Upper lobe of left lung (tissue), 6 donors: Measurements from ENCODE around the gene MARCHF4. TPM values are rescaled to one million over a fixed set of nuclear protein-coding genes. Genes with fewer than 3 reads are reported as not detected.
A peak's percentile ranks its signal among the peaks of the same experiment; 100 is the strongest.

Experiments
- ATAC-seq, 2 donors: fragments of 200-7000 bp; cut with Tn5 transposase; one replicate each; pipeline ENCODE4 v1.9.1; 2022; ENCODE audit warnings: mild to moderate bottlenecking in 2 of 2, moderate library complexity in 2 of 2; ENCODE audit not compliant: low FRiP score in 2 of 2
- DNase-seq, 2 donors: peaks; one replicate each; pipeline ENCODE4 v3.0.0-alpha.2; 2019 to 2020
- H3K27ac ChIP-seq, 4 donors: fragments of 200-600 bp; sonication (generic); one replicate each; pipeline ENCODE4 v1.5.1; 2016 to 2019
- H3K27me3 ChIP-seq, 4 donors: fragments of 200-600 bp; sonication (generic); one replicate each; pipeline ENCODE4 v1.5.1; 2017 to 2019
- H3K36me3 ChIP-seq, 4 donors: fragments of 200-600 bp; sonication (generic); one replicate each; pipeline ENCODE4 v1.5.1; 2016 to 2019
- H3K4me1 ChIP-seq, 4 donors: fragments of 200-600 bp; sonication (generic); one replicate each; pipeline ENCODE4 v1.5.1; 2018 to 2019
- H3K4me3 ChIP-seq, 4 donors: fragments of 200-600 bp; sonication (generic); one replicate each; pipeline ENCODE4 v1.5.1; 2017 to 2019; ENCODE audit warnings: mild to moderate bottlenecking in 2 of 4, moderate library complexity in 1 of 4
- H3K9me3 ChIP-seq, 4 donors: fragments of 200-600 bp; sonication (generic); one replicate each; pipeline ENCODE4 v1.5.1; 2018 to 2019
- EP300 ChIP-seq, 4 donors: sonication (generic); formaldehyde crosslinking; IDR thresholded peaks; one replicate each; pipeline ENCODE4 v1.5.1; 2017; ENCODE audit warnings: antibody characterized with exemption in 4 of 4, control low read depth in 2 of 4
- POLR2A ChIP-seq, 4 donors: fragments of 450-650 bp; IDR thresholded peaks; one replicate each; pipeline ENCODE4 v1.5.1; 2016 to 2017; ENCODE audit warnings: antibody characterized with exemption in 4 of 4, mild to moderate bottlenecking in 2 of 4
- POLR2AphosphoS5 ChIP-seq, 2 donors: sonication (generic); formaldehyde crosslinking; IDR thresholded peaks; one replicate each; pipeline ENCODE4 v1.5.1; 2017; ENCODE audit warnings: antibody characterized with exemption in 2 of 2
- WGBS, 2 donors: methylation state at CpG; one replicate each; pipeline ENCODE4 v1.1.5; 2017 to 2018; 5-methylcytosine and 5-hydroxymethylcytosine counted together
- total RNA-seq, 6 donors: library from RNA; depleted of rRNA in 4 of 6; stranded (reverse); fragments of >200 nt in 4 of 6; gene quantifications; one replicate each; pipeline versions ENCODE4 v1.1.0 to v1.2.1, GENCODE V29; 2016 to 2021
- TF ChIP-seq, protein P1 (sequence below), 6 experiments: fragments of 450-650 bp in 4 of 6; fragments of 200-600 bp in 2 of 6; sonication (generic) in 2 of 6; IDR thresholded peaks; one replicate each; pipeline ENCODE4 v1.5.1; 2016 to 2019; ENCODE audit warnings: antibody characterized with exemption in 6 of 6
- donor health status: DM: no; HTN: no; CAD: no; lungs with moderate emphysema.
- donor health status: DM: no; HTN: yes; CAD: no; lungs with severe emphysema.

Gene MARCHF4
- total RNA-seq, 6 donors from 2014 or later = 0.06 to 0.10 TPM; not detected in 4

GRCh38 chr2:216410550-216410949 lies 38.3 kb upstream of the MARCHF4 start:
- H3K27me3 ChIP-seq = no peaks in the 10 kb centered on the region
- no peak for ATAC-seq

DNA sequence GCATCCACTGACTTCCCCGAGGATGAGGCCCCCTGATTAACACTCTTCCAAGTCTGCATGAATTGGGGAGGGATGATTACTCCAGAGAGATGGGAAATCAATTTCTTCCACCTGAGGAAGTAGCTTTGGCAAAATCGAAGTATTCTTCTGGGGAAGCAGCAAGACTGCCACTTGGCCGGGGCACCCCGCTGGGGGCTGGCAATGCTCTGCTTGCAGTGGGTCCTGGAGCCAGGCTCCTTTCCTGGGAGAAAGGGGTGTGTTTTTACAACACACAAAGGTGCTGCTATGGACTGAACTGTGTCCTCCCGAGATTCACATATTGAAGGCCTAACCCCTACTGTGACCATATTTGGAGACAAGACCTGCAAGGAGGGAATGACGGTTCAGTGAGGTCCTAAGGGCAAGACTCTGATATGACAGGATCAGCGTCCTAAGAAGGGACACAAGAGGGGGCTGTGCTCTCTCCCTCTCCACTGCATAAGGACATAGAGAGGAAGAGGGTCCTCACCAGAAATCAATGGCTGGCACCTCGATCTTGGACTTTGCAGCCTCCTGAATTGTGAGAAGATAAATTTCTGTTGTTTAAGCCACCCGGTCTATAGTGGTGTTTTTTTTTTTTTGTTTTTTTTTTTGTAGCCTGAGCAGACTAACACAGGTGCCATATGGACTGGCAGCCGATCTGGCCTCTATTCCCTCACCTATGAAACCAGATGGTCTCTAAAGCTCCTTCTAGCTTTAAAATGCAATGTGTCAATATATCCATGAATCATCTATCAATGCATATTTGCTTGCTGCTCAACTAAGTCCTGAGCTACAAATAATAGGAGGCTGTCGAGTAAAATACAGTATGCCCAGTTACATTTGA lies 36.4 kb upstream of the MARCHF4 start:
- Histone ChIP-seq H3K4me3 (no peak overlapping the region), H3K27ac (no peak overlapping the region), H3K27me3 (no peaks in the 10 kb centered on the region), H3K36me3 (no peaks in the 10 kb centered on the region), H3K4me1 (peaks cover 5 to 13% (median 9%) of the 10 kb centered on the region in 4 donors), H3K9me3 (no peaks in the 10 kb centered on the region)
- TF ChIP-seq, protein P1, sequence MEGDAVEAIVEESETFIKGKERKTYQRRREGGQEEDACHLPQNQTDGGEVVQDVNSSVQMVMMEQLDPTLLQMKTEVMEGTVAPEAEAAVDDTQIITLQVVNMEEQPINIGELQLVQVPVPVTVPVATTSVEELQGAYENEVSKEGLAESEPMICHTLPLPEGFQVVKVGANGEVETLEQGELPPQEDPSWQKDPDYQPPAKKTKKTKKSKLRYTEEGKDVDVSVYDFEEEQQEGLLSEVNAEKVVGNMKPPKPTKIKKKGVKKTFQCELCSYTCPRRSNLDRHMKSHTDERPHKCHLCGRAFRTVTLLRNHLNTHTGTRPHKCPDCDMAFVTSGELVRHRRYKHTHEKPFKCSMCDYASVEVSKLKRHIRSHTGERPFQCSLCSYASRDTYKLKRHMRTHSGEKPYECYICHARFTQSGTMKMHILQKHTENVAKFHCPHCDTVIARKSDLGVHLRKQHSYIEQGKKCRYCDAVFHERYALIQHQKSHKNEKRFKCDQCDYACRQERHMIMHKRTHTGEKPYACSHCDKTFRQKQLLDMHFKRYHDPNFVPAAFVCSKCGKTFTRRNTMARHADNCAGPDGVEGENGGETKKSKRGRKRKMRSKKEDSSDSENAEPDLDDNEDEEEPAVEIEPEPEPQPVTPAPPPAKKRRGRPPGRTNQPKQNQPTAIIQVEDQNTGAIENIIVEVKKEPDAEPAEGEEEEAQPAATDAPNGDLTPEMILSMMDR (IDR thresholded peaks at IDR 0.05) = no peak
- no peak for TF ChIP-seq POLR2A (IDR thresholded peaks at IDR 0.05)
- no peak for TF ChIP-seq EP300 (IDR thresholded peaks at IDR 0.05)
- no peak for TF ChIP-seq POLR2AphosphoS5 (IDR thresholded peaks at IDR 0.05)
- DNase-seq = peak in 1 of 2 donors; percentile 39
- WGBS, 2 donors = 76% methylated on average over 7 to 11 of the region's 11 CpGs
- no peak for ATAC-seq

More at GRCh38 chr2:216410550-216410949, 38.3 kb upstream of the MARCHF4 start:
- Histone ChIP-seq H3K36me3 (peaks cover 0 to 11% (median 6%) of the 10 kb centered on the region in 4 donors), H3K9me3 (no peaks in the 10 kb centered on the region), H3K4me1 (peaks cover 5 to 13% (median 9%) of the 10 kb centered on the region in 4 donors), H3K4me3 (no peak overlapping the region), H3K27ac (no peak overlapping the region)
- 88 to 92% methylated on average over 7 of the region's 7 CpGs for WGBS, 2 donors
- TF ChIP-seq, protein P1 (IDR thresholded peaks at IDR 0.05) = no peak
- no peak for TF ChIP-seq EP300 (IDR thresholded peaks at IDR 0.05)
- no peak for TF ChIP-seq POLR2AphosphoS5 (IDR thresholded peaks at IDR 0.05)
- TF ChIP-seq POLR2A (IDR thresholded peaks at IDR 0.05) = no peak
- no peak for DNase-seq

DNA sequence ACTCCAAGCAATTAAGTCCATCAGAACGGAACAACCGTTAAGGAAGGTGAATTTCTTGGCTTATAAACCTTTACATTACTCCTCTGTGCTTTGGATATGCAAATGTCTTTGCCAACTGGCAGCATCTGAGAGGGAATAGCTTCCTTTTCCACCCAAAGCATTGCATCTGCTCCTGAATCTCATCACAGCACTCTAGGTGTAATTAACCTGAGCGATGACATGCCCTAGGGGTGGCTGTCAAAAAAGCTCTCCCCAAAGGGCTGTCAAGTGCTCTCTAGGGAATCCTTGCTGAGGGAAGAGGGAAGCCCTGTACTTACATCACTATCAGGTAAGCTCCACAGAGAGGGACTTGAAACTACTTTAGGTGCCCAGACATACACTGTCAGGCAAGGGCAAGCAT lies 34.5 kb upstream of the MARCHF4 start:
- DNase-seq = no peak
- Histone ChIP-seq H3K4me1 (peaks cover 0 to 2% (median under 1%) of the 10 kb centered on the region in 4 donors), H3K27ac (no peak overlapping the region), H3K4me3 (no peak overlapping the region), H3K9me3 (no peaks in the 10 kb centered on the region), H3K27me3 (no peaks in the 10 kb centered on the region), H3K36me3 (no peaks in the 10 kb centered on the region)
- no peak for ATAC-seq
- TF ChIP-seq, protein P1 (IDR thresholded peaks at IDR 0.05) = no peak
- TF ChIP-seq POLR2A (IDR thresholded peaks at IDR 0.05) (no peak), EP300 (IDR thresholded peaks at IDR 0.05) (no peak), POLR2AphosphoS5 (IDR thresholded peaks at IDR 0.05) (no peak)
- 70 to 72% methylated on average over 3 of the region's 3 CpGs for WGBS, 2 donors

DNA sequence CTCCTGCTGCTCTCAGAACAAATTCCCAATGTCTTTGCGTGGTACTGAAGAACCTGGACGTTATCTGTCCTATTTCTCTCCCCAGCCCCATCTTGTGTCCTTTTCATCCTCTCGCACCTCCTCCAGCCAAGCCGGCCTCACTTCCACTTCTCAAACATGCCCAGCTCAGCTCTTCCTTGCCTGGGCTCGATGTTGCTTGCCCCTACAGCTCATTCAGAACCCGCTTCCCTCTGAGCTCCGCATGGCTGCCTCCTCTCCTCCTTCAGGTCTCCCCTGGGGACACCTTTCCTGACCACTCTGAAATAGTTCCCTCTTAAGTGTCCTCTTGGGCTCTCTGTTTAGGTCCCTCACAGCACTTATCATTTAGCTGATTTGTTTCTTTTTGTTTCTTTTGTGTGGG lies 33.3 kb upstream of the MARCHF4 start:
- TF ChIP-seq, protein P1 (IDR thresholded peaks at IDR 0.05) = no peak
- no peak for TF ChIP-seq POLR2AphosphoS5 (IDR thresholded peaks at IDR 0.05)
- no peak for TF ChIP-seq POLR2A (IDR thresholded peaks at IDR 0.05)
- TF ChIP-seq EP300 (IDR thresholded peaks at IDR 0.05) = no peak
- no peak for DNase-seq
- WGBS, 2 donors = 81 to 86% methylated on average over 7 of the region's 7 CpGs

More for the DNA sequence above, 33.3 kb upstream of the MARCHF4 start:
- ATAC-seq = no peak
- no peaks in the 10 kb centered on the region for H3K27me3 ChIP-seq
- H3K9me3 ChIP-seq = no peaks in the 10 kb centered on the region
- no peak overlapping the region for H3K4me3 ChIP-seq
- H3K27ac ChIP-seq = no peak overlapping the region
- no peaks in the 10 kb centered on the region for H3K36me3 ChIP-seq
- no peaks in the 10 kb centered on the region for H3K4me1 ChIP-seq
